ENCODE results near the gene COG8.
A peak's percentile ranks its signal among the peaks of the same experiment; 100 is the strongest.

Gene COG8

GRCh38 chr16:69344171-69344570 is 4.8 kb upstream of the COG8 start:
- no peak for DNase-seq

GRCh38 chr16:69340095-69340644 is 806 bp upstream of the COG8 start:
- DNase-seq = no peak

- no peak for DNase-seq
These were observed 641 bp downstream of the COG8 start for GRCh38 chr16:69338557-69339288.

- no peak for DNase-seq
These were observed 4.7 kb downstream of the COG8 start for GRCh38 chr16:69334696-69335095.

GRCh38 chr16:69330286-69331109 is 8.9 kb downstream of the COG8 start, which contains the start of gene PDF:
PDF (minus strand) TSS chr16:69330588; CDS start chr16:69330570, 18 bp downstream.
- peak; percentile 95 for DNase-seq

- peak; percentile 8 for DNase-seq
These were observed 9.7 kb downstream of the COG8 start for GRCh38 chr16:69329369-69330285.

- no peak for DNase-seq
These were observed 10.5 kb downstream of the COG8 start for GRCh38 chr16:69328854-69329316.

- no peak for DNase-seq
These were observed 11.6 kb downstream of the COG8 start for GRCh38 chr16:69327585-69328310.

- DNase-seq = no peak
These were observed 13.0 kb downstream of the COG8 start for GRCh38 chr16:69326172-69326873.

GRCh38 chr16:69325784-69326171 is 13.6 kb downstream of the COG8 start:
- no peak for DNase-seq

DNA sequence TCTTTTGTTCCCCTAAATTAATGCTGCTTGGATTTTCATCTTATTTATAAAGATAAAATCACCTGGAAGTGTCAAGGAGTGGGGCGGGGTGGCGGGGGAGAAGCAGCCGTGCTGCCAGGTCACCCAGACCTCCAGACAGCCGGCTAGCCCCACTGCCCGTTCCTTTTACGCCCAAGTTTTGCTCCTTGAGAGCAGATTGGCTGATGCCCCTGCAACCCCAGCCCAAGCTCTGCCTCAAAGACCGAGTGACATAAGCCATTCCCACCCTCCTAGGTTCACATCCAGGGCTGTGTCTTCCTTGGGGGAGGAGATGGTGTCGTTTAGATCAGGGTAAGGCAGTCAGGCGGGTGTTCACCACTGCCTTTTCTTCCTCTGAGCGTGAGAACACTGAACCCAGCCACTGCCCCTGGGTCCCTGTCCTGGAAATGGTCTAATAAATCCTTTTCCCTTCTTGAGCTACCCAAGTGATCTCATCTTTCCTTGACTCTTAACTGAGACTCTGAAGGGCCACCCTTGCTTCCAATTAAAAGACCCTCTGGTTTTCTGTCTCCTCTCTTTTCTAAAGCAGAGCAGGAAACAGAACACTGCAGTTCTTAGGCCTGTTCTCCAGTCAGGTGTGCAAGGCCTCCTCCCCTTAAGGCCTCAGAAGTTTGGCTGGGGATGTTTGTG is 14.6 kb downstream of the COG8 start:
- no peak for DNase-seq

- peak; percentile 30 for DNase-seq
These were observed 15.3 kb downstream of the COG8 start for GRCh38 chr16:69324013-69324531.

DNA sequence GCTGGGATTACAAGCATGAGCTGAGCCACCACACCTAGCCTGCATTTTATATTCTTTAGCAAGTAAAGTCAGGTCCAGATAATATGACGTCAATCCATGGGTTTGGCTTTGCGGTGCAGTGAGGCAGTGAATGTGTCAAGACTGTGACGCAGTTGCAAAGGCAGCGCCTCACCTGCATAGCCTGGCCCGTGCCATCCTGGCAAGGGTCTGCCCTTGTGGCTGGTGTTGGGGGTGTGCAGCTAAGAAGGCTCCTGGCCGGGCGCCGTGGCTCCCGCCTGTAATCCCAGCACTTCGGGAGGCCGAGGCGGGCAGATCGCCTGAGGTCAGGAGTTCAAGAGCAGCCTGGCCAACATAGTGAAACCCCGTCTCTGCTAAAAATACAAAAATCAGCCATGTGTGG is 15.9 kb downstream of the COG8 start:
- no peak for DNase-seq

GRCh38 chr16:69322343-69322742 is 17.0 kb downstream of the COG8 start:
- DNase-seq = no peak

GRCh38 chr16:69321080-69321479 is 18.3 kb downstream of the COG8 start:
- DNase-seq = no peak

DNA sequence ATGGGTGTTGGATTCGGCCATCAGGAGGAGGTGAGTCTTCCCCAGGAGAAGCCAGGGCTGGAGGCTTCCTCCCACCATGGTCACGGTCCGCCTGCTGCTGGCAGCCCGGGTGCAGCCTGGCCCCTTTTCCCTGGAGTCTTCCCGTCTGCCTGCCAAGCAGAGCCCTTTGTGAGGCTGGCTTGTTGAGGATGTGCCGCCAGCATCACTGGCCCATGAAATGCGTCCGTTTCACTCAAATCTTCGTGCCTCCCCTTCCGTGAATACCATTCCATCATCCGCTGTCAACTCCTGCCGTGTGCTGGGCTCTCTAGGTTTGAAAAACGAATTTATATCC is 18.7 kb downstream of the COG8 start:
- DNase-seq = no peak

DNA sequence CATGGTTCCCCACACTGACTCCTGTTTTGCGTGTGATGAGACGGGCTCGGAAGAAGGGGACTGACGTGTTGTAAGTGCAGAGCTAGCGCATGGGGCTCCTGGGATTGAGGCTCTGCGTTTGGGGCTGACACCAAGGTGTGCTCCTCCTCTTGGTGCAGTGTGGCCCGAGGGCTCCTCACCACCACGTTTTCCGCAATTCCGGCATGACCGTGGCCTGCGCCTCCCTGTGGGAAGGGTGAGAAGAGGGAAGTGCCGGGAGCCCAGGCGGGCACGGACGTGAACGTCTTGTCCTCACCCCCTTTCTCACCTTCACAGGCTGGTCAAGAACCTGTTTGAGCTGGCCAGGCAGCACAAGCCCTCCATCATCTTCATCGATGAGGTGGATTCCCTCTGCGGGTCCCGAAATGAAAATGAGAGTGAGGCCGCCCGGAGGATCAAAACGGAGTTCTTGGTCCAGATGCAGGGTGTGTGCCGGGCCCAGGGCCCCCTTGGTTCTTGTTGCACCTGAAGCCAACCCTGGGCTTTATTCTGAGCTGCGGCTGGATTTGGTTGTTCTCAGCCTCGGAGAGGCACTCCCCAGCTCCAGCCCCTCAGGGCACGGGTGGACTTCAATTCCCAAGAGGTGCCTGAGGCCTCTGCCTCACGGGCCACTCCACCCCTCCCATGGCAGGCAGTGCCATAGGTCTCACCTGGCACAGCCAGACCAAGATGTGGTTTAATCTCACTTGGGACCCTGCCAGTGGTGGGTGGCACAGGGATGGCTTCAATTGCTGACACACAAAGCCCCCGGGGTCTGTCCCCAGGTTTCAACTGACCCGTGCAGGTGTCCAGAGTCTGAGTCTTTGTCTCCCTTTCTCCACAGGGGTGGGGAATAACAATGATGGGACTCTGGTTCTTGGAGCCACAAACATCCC is 19.3 kb downstream of the COG8 start:
- DNase-seq = no peak

DNA sequence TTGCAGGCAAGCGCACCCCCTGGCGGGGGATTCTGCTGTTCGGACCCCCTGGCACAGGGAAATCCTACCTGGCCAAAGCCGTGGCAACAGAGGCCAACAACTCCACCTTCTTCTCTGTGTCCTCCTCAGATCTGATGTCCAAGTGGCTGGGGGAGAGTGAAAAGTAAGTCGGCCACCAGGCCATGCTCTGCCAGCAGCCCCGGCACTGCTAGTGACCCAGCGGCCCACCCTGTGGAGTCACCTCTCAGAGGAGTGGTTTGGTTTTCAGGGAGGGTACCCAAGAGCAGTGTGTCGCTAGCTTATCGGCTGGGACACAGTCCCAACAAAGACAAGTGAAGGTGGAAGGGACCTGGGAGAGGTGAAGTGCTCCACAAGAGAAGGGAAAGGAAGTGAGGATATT is 20.0 kb downstream of the COG8 start:
- no peak for DNase-seq

GRCh38 chr16:69318911-69319289 is 20.5 kb downstream of the COG8 start:
- no peak for DNase-seq

Measured in suppressor macrophage treated with lipopolysaccharide for 4 hours (primary cell).